Testis (tissue), 2 donors: Measurements from ENCODE around the gene MCAT.

Experiments used
- POLR2A ChIP-seq: fragments of 450-650 bp; IDR thresholded peaks from one replicate; pipeline ENCODE4 v1.6.1; 2017; ENCODE audit warnings: antibody characterized with exemption, mild to moderate bottlenecking, moderate library complexity
- TF ChIP-seq, protein P1 (sequence below), 3 experiments: fragments of 450-650 bp in 2 of 3; fragments of 200-600 bp in 1 of 3; sonication (generic) in 1 of 3; IDR thresholded peaks; one replicate each; pipeline ENCODE4 v1.5.1; 2016 to 2019; ENCODE audit warnings: antibody characterized with exemption in 3 of 3, mild to moderate bottlenecking in 2 of 3, moderate library complexity in 1 of 3

- TF ChIP-seq, protein P1, sequence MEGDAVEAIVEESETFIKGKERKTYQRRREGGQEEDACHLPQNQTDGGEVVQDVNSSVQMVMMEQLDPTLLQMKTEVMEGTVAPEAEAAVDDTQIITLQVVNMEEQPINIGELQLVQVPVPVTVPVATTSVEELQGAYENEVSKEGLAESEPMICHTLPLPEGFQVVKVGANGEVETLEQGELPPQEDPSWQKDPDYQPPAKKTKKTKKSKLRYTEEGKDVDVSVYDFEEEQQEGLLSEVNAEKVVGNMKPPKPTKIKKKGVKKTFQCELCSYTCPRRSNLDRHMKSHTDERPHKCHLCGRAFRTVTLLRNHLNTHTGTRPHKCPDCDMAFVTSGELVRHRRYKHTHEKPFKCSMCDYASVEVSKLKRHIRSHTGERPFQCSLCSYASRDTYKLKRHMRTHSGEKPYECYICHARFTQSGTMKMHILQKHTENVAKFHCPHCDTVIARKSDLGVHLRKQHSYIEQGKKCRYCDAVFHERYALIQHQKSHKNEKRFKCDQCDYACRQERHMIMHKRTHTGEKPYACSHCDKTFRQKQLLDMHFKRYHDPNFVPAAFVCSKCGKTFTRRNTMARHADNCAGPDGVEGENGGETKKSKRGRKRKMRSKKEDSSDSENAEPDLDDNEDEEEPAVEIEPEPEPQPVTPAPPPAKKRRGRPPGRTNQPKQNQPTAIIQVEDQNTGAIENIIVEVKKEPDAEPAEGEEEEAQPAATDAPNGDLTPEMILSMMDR (IDR thresholded peaks at IDR 0.05) = no peak
- TF ChIP-seq POLR2A = no peak
Observed at GRCh38 chr22:43191831-43192230, 48.6 kb upstream of the MCAT start.
